GM12891 (cell line): ENCODE results near the gene MICALL2.

Experiments
- PAX5 ChIP-seq: IDR thresholded peaks from 2 replicates; pipeline ENCODE4 v1.6.1; 2011; ENCODE audit warnings: low read length, moderate library complexity, mild to moderate bottlenecking; ENCODE audit not compliant: insufficient read depth, severe bottlenecking
- POLR2A ChIP-seq: IDR thresholded peaks from 2 replicates; pipeline ENCODE4 v1.6.1; 2011; ENCODE audit warnings: low read depth, low read length, control low read depth
- POLR2AphosphoS5 ChIP-seq: IDR thresholded peaks from 2 replicates; pipeline ENCODE4 v1.6.1; 2011; ENCODE audit warnings: low read depth, low read length, control low read depth
- SPI1 ChIP-seq: IDR thresholded peaks from 2 replicates; pipeline ENCODE4 v1.6.1; 2011; ENCODE audit warnings: low read depth, low read length, control low read depth
- TAF1 ChIP-seq: IDR thresholded peaks from 2 replicates; pipeline ENCODE4 v1.6.1; 2011; ENCODE audit warnings: low read depth, low read length, control low read depth

GRCh38 chr7:1480670-1481069 lies 21.4 kb upstream of the MICALL2 start:
- TF ChIP-seq POLR2A (no peak), TAF1 (no peak), POLR2AphosphoS5 (no peak), SPI1 (no peak), PAX5 (no peak)
